ENCODE measurements around the gene TTC7B. TPM values are rescaled to one million over a fixed set of nuclear protein-coding genes. Genes with fewer than 3 reads are reported as not detected.

Gene TTC7B
- total and polyA plus RNA-seq, 2 donors (not counting 3 experiments of a cell fraction or from before 2014, with no cell fraction given), result 46.8 to 76.5 TPM

GRCh38 chr14:90678420-90678819 is 137.8 kb downstream of the TTC7B start:
- H3K4me1 ChIP-seq (ENCODE audit: control insufficient read depth, extremely low read depth, insufficient read depth, low read length), result peaks cover 19% of the 10 kb centered on the region
- dilution Hi-C loops (cut with MboI; ENCODE audit: extremely low pct_ligation_motif_present, low sequenced_read_pairs) (no loop called here), intact Hi-C loops (cut with micrococcal nuclease) (loop anchor here (5.0 kb wide), 1 partner anchor 281 kb away; the partner anchor contains the start of gene CALM1)
- no peaks in the 10 kb centered on the region for H4K20me1 ChIP-seq (replicated peaks; ENCODE audit: control insufficient read depth, extremely low read depth, insufficient read depth, low read length)
- peaks cover 0 to 5% of the 10 kb centered on the region in 2 experiments for H3K36me3 ChIP-seq (ENCODE audit: control insufficient read depth in 2 of 2, extremely low read depth in 1 of 2, insufficient read depth in 2 of 2, low read length in 2 of 2)
- H3K27ac ChIP-seq (ENCODE audit: insufficient read depth, low read depth, low read length), result no peak overlapping the region
- H3K4me2 ChIP-seq (ENCODE audit: insufficient read depth, low read length), result peak overlapping the region; percentile 63
- CTCF ChIA-PET, result interaction anchor here (1.3 kb wide), 1 partner anchor 20 kb away, joined by 5 read pairs; no protein-coding TSS in a partner anchor
- DNase-seq (ENCODE audit: low read depth, low spot score), result no peak
- H3K9ac ChIP-seq (replicated peaks; ENCODE audit: extremely low read depth, insufficient read depth, low read length), result no peak overlapping the region
- H3K79me2 ChIP-seq (ENCODE audit: control insufficient read depth, insufficient read depth, low read length), result no peaks in the 10 kb centered on the region
- H3K9me1 ChIP-seq (replicated peaks; ENCODE audit: control insufficient read depth, extremely low read depth, insufficient read depth, low read length), result no peaks in the 10 kb centered on the region
- no peak overlapping the region for H3K4me3 ChIP-seq (replicated peaks in 1 of 3; ENCODE audit: insufficient read depth in 1 of 3, low read depth in 1 of 3, low read length in 3 of 3)
- H3K9me3 ChIP-seq (replicated peaks; ENCODE audit: control insufficient read depth, insufficient read depth, low read length), result no peaks in the 10 kb centered on the region
- no TSS peak for BruUV-seq (replicated peaks)
- H2AFZ ChIP-seq (ENCODE audit: low read depth, low read length), result no peak overlapping the region
- peak; percentile 74 for FAIRE-seq
- no peaks in the 10 kb centered on the region for H3K27me3 ChIP-seq (ENCODE audit: control insufficient read depth in 2 of 2, insufficient read depth in 2 of 2, low read length in 2 of 2)
- POLR2A ChIA-PET, result no interaction called here
- TF ChIP-seq MYC (IDR thresholded peaks at IDR 0.05; ENCODE audit: low read depth, low read length) (no peak), GATA2 (IDR thresholded peaks at IDR 0.05; ENCODE audit: insufficient read depth, insufficient read length, low read depth, low read length) (no peak), FOS (IDR thresholded peaks at IDR 0.05; ENCODE audit: borderline replicate concordance, insufficient read depth, low read length) (no peak), POLR2AphosphoS5 (IDR thresholded peaks at IDR 0.05; ENCODE audit: insufficient read depth, low read depth, low read length) (no peak), POLR2A (IDR thresholded peaks at IDR 0.05; ENCODE audit: low read depth, low read length) (no peak), EZH2 (IDR thresholded peaks at IDR 0.05; ENCODE audit: borderline replicate concordance, low read depth, low read length, severe bottlenecking) (no peak), JUN (IDR thresholded peaks at IDR 0.05; ENCODE audit: borderline replicate concordance, insufficient read depth, insufficient read length, low read depth) (no peak)
- TF ChIP-seq, protein P1, sequence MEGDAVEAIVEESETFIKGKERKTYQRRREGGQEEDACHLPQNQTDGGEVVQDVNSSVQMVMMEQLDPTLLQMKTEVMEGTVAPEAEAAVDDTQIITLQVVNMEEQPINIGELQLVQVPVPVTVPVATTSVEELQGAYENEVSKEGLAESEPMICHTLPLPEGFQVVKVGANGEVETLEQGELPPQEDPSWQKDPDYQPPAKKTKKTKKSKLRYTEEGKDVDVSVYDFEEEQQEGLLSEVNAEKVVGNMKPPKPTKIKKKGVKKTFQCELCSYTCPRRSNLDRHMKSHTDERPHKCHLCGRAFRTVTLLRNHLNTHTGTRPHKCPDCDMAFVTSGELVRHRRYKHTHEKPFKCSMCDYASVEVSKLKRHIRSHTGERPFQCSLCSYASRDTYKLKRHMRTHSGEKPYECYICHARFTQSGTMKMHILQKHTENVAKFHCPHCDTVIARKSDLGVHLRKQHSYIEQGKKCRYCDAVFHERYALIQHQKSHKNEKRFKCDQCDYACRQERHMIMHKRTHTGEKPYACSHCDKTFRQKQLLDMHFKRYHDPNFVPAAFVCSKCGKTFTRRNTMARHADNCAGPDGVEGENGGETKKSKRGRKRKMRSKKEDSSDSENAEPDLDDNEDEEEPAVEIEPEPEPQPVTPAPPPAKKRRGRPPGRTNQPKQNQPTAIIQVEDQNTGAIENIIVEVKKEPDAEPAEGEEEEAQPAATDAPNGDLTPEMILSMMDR (IDR thresholded peaks at IDR 0.05; ENCODE audit: extremely low read depth in 1 of 2, insufficient read depth in 1 of 2, low read depth in 1 of 2, low read length in 2 of 2), result no peak
- TF ChIP-seq, protein P2, sequence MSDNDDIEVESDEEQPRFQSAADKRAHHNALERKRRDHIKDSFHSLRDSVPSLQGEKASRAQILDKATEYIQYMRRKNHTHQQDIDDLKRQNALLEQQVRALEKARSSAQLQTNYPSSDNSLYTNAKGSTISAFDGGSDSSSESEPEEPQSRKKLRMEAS (IDR thresholded peaks at IDR 0.05; ENCODE audit: insufficient read depth, insufficient read length), result no peak

Data from endothelial cell of umbilical vein (primary cell).